WTC11 (cell line): ENCODE data around the gene EHD4. TPM values are rescaled to one million over a fixed set of nuclear protein-coding genes. Genes with fewer than 3 reads are reported as not detected.

Source experiments
- ATAC-seq: fragments of 200-7000 bp; cut with Tn5 transposase; 2 replicates; pipeline ENCODE4 v1.10.0; 2021; ENCODE audit warnings: mild to moderate bottlenecking, moderate library complexity
- CTCF ChIA-PET: fragments of 300-600 bp; sonication (Branson Sonifier 250); formaldehyde crosslinking; loops from one replicate; lab custom pipeline; 2021; ENCODE audit warnings: antibody characterized with exemption; lab: Charles Lee
- POLR2A ChIA-PET: fragments of 350-600 bp; sonication (Branson Sonifier 250); formaldehyde crosslinking; loops from one replicate; lab custom pipeline; 2021; ENCODE audit warnings: antibody characterized with exemption; lab: Charles Lee
- DNase-seq: peaks from one replicate; pipeline ENCODE4 v3.0.0; 2021; ENCODE audit warnings: low spot score
- H3K27ac Mint-ChIP-seq: 2 replicates; pipeline ENCODE4 v1.8.0; 2021; ENCODE audit warnings: mixed read lengths
- H3K27me3 Mint-ChIP-seq: 2 replicates; pipeline ENCODE4 v1.8.0; 2021; ENCODE audit warnings: low read depth, mild to moderate bottlenecking, moderate library complexity, mixed read lengths
- H3K36me3 Mint-ChIP-seq: 2 replicates; pipeline ENCODE4 v1.8.0; 2021; ENCODE audit warnings: mixed read lengths
- H3K4me1 Mint-ChIP-seq: 2 replicates; pipeline ENCODE4 v1.8.0; 2022; ENCODE audit warnings: mixed read lengths
- H3K4me3 Mint-ChIP-seq: 2 replicates; pipeline ENCODE4 v1.8.0; 2021; ENCODE audit warnings: mild to moderate bottlenecking, moderate library complexity, mixed read lengths
- H3K9me3 Mint-ChIP-seq: 2 replicates; pipeline ENCODE4 v1.8.0; 2021; ENCODE audit warnings: mixed read lengths
- AFF4 ChIP-seq: sonication (generic); formaldehyde crosslinking; IDR thresholded peaks from 2 replicates; pipeline ENCODE4 v1.8.1; 2023; ENCODE audit warnings: mild to moderate bottlenecking, missing genetic modification reagents, borderline replicate concordance
- CBFB ChIP-seq: sonication (generic); formaldehyde crosslinking; IDR thresholded peaks from 2 replicates; pipeline ENCODE4 v1.8.1; 2022; ENCODE audit warnings: mild to moderate bottlenecking, low read depth, missing genetic modification reagents
- CREM ChIP-seq: sonication (generic); formaldehyde crosslinking; IDR thresholded peaks from 2 replicates; pipeline ENCODE4 v1.8.1; 2022; ENCODE audit warnings: mild to moderate bottlenecking, missing genetic modification reagents, moderate library complexity
- CTCF ChIP-seq: fragments of 200-600 bp; IDR thresholded peaks from 2 replicates; pipeline ENCODE4 v1.8.0; 2022; ENCODE audit warnings: antibody characterized with exemption
- EMX1 ChIP-seq: fragments of 250-450 bp; sonication (Bioruptor Pico); IDR thresholded peaks from 2 replicates; pipeline ENCODE4 v1.8.0; 2021; ENCODE audit warnings: mild to moderate bottlenecking
- FOXJ3 ChIP-seq: sonication (generic); formaldehyde crosslinking; IDR thresholded peaks from 2 replicates; pipeline ENCODE4 v1.9.0; 2021; ENCODE audit warnings: missing genetic modification reagents, mild to moderate bottlenecking, borderline replicate concordance
- FOXP1 ChIP-seq: sonication (generic); formaldehyde crosslinking; IDR thresholded peaks from 2 replicates; pipeline ENCODE4 v1.8.0; 2022; ENCODE audit warnings: missing genetic modification reagents, mild to moderate bottlenecking, moderate library complexity, borderline replicate concordance
- GABPB1 ChIP-seq: sonication (generic); formaldehyde crosslinking; IDR thresholded peaks from 2 replicates; pipeline ENCODE4 v1.8.1; 2023; ENCODE audit warnings: mild to moderate bottlenecking, missing genetic modification reagents
- HMGXB4 ChIP-seq: sonication (generic); formaldehyde crosslinking; IDR thresholded peaks from 2 replicates; pipeline ENCODE4 v1.8.1; 2023; ENCODE audit warnings: mild to moderate bottlenecking, moderate library complexity, missing genetic modification reagents
- JUN ChIP-seq: sonication (generic); formaldehyde crosslinking; IDR thresholded peaks from 2 replicates; pipeline ENCODE4 v1.8.0; 2023; ENCODE audit warnings: mild to moderate bottlenecking, missing genetic modification reagents
- MYBL2 ChIP-seq: sonication (generic); formaldehyde crosslinking; IDR thresholded peaks from 2 replicates; pipeline ENCODE4 v1.8.1; 2023; ENCODE audit warnings: mild to moderate bottlenecking, moderate library complexity, missing genetic modification reagents
- NFATC4 ChIP-seq: fragments of 250-450 bp; sonication (Bioruptor Pico); IDR thresholded peaks from 2 replicates; pipeline ENCODE4 v1.9.0; 2021; ENCODE audit warnings: mild to moderate bottlenecking
- SMAD4 ChIP-seq: sonication (generic); formaldehyde crosslinking; IDR thresholded peaks from 2 replicates; pipeline ENCODE4 v1.8.0; 2022; ENCODE audit warnings: mild to moderate bottlenecking, missing genetic modification reagents
- SOX15 ChIP-seq: fragments of 250-450 bp; sonication (Bioruptor Pico); IDR thresholded peaks from 2 replicates; pipeline ENCODE4 v1.9.0; 2021; ENCODE audit warnings: mild to moderate bottlenecking
- TCF7 ChIP-seq: sonication (generic); formaldehyde crosslinking; IDR thresholded peaks from 2 replicates; pipeline ENCODE4 v1.8.0; 2022; ENCODE audit warnings: mild to moderate bottlenecking, low read depth, missing genetic modification reagents, moderate library complexity
- ZBTB43 ChIP-seq: sonication (generic); formaldehyde crosslinking; IDR thresholded peaks from 2 replicates; pipeline ENCODE4 v1.8.1; 2023; ENCODE audit warnings: mild to moderate bottlenecking, missing genetic modification reagents
- total RNA-seq: library from RNA; stranded (reverse); gene quantifications from 3 replicates; pipeline ENCODE4 v1.2.3, GENCODE V29; 2021
- TF ChIP-seq, protein P1 (sequence below): sonication (generic); formaldehyde crosslinking; IDR thresholded peaks from 2 replicates; pipeline ENCODE4 v1.8.1; 2022; ENCODE audit warnings: missing genetic modification reagents, borderline replicate concordance
- TF ChIP-seq, protein P2 (sequence below): sonication (generic); formaldehyde crosslinking; conservative IDR thresholded peaks from 2 replicates; pipeline ENCODE4 v1.8.1; 2022; ENCODE audit warnings: mild to moderate bottlenecking, missing genetic modification reagents
- TF ChIP-seq, protein P3 (sequence below): fragments of 250-450 bp; sonication (Bioruptor Pico); IDR thresholded peaks from 2 replicates; pipeline ENCODE4 v1.9.0; 2021; ENCODE audit warnings: mild to moderate bottlenecking
- TF ChIP-seq, protein P4 (sequence below): sonication (generic); formaldehyde crosslinking; IDR thresholded peaks from 2 replicates; pipeline ENCODE4 v1.8.0; 2022; ENCODE audit warnings: mild to moderate bottlenecking, missing genetic modification reagents

The EHD4 gene
- total RNA-seq, 1 experiment from 2014 or later = 23.9 TPM

DNA sequence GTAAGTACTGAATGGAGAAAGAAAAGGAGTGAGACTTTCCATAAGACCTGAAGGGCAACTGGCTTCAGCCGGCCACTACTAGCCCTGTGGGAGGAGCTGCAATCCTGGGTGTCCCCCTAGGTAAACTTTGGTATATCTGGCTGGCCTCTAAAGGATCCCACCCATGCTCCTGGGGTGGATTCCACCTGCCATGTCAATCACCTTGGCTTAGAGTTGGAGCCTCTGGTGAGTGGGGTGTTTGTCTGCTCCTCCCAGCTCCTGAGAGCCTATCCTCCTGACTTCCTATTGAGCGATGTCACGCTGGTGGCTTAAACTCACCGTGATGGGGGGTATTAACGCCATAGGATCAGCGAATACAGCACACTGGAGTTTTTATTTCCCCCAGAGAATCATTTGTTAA lies 81.1 kb downstream of the EHD4 start:
- ATAC-seq (no peak), DNase-seq (no peak)
- H3K9me3 Mint-ChIP-seq = 0 out of 2 replicates have a peak, but pooled peaks cover 3% of the 10 kb centered on the region
- no peak for TF ChIP-seq MYBL2 (CRISPR knock-in tag)
- TF ChIP-seq, protein P1, sequence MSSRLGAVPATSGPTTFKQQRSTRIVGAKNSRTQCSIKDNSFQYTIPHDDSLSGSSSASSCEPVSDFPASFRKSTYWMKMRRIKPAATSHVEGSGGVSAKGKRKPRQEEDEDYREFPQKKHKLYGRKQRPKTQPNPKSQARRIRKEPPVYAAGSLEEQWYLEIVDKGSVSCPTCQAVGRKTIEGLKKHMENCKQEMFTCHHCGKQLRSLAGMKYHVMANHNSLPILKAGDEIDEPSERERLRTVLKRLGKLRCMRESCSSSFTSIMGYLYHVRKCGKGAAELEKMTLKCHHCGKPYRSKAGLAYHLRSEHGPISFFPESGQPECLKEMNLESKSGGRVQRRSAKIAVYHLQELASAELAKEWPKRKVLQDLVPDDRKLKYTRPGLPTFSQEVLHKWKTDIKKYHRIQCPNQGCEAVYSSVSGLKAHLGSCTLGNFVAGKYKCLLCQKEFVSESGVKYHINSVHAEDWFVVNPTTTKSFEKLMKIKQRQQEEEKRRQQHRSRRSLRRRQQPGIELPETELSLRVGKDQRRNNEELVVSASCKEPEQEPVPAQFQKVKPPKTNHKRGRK (CRISPR knock-in tag) = no peak
- TF ChIP-seq ZBTB43 = no peak
- H3K27ac Mint-ChIP-seq = no peak overlapping the region
- no peaks in the 10 kb centered on the region for H3K27me3 Mint-ChIP-seq
- no peaks in the 10 kb centered on the region for H3K36me3 Mint-ChIP-seq
- CTCF ChIA-PET = interaction anchor here (3.9 kb wide), 1 partner anchor 13 kb away, joined by 27 read pairs; no protein-coding TSS in a partner anchor
- H3K4me1 Mint-ChIP-seq = no peaks in the 10 kb centered on the region
- no peak overlapping the region for H3K4me3 Mint-ChIP-seq
- POLR2A ChIA-PET = no interaction called here

DNA sequence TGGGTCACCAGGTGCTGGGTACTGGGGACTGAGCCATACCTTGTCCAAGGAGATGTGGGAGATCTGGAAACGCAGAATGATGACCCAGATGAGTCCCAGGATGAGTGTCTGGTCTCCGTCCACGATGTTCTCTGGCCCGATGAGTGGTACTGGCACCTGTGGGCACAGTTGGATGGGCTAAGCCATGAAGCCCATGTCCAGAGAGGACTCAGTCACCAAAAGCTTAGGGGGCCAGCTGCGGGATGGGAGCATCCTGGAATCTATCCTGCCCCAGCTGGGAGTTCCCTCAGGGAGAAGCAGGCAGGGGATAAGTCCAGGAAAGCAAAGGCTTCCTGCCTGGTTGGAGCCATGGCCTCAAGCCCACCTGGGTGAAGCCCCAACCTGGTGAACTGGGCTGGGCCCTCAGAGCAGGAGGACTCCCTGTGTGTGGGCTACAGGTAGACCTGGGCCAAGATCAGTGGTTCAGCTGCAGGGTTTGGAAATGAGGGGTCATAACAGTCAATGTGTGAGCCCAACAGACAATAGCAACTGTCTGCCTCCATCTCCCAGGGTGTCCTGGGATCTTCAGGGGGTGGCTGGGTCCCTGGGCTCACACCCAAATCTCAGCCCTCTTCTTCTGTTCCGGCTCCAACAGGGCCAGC lies 82.2 kb downstream of the EHD4 start:
- Mint-ChIP-seq H3K4me1 (no peaks in the 10 kb centered on the region), H3K4me3 (no peak overlapping the region), H3K27ac (no peak overlapping the region), H3K9me3 (no peaks in the 10 kb centered on the region), H3K27me3 (no peaks in the 10 kb centered on the region), H3K36me3 (no peaks in the 10 kb centered on the region)
- POLR2A ChIA-PET = no interaction called here
- TF ChIP-seq FOXP1 = no peak
- TF ChIP-seq AFF4 (CRISPR knock-in tag) = no peak
- TF ChIP-seq CBFB (CRISPR knock-in tag) = no peak
- TF ChIP-seq EMX1 = no peak
- TF ChIP-seq SMAD4 (CRISPR knock-in tag) = no peak
- no peak for TF ChIP-seq TCF7 (CRISPR knock-in tag)
- CTCF ChIA-PET = interaction anchor here (0.9 to 3.9 kb wide), 2 partner anchors 14 to 287 kb away, joined by 3 to 27 read pairs; no protein-coding TSS in a partner anchor
- DNase-seq (no peak), ATAC-seq (no peak)

DNA sequence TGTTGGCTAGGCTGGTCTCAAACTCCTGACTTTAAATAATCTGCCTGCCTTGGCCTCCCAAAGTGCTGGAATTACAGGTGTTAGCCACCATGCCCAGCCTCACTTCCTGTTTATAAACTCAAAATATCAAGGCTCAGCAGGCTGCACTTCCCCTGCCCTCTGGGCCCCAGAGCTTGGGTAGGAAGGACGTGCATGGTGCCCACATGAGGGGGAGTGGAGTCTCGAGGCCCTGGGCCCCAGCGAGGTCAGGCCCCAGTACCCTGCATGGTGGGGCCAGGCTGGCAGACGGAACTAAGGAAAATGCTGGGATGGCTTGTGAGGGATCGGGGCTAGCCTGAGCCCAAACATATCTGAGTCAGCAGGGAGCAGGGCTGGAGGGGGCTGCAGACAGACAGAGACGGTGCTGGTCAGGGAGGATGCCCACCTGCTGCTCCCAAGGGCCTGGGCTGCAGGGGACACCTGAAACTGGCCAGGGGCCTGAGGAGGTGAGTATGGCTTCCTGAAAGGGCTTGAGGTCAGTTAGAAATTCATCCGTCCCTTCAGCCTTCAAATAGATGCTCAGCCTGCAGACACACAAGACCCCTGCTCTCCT lies 83.6 kb downstream of the EHD4 start:
- Mint-ChIP-seq H3K36me3 (no peaks in the 10 kb centered on the region), H3K4me3 (no peak overlapping the region), H3K27ac (0 out of 2 replicates have a peak overlapping the region, but pooled peaks have one; percentile 60), H3K27me3 (peaks cover 3% of the 10 kb centered on the region; the same call in 1 of the 2 replicates), H3K4me1 (no peaks in the 10 kb centered on the region), H3K9me3 (no peaks in the 10 kb centered on the region)
- CTCF ChIA-PET = no interaction called here
- POLR2A ChIA-PET = no interaction called here
- ATAC-seq (no peak), DNase-seq (no peak)
- TF ChIP-seq FOXJ3 (CRISPR knock-in tag) (no peak), CTCF (no peak), GABPB1 (no peak), CREM (no peak), JUN (no peak), SOX15 (CRISPR knock-in tag) (no peak), HMGXB4 (CRISPR knock-in tag) (no peak), NFATC4 (no peak)
- TF ChIP-seq, protein P2, sequence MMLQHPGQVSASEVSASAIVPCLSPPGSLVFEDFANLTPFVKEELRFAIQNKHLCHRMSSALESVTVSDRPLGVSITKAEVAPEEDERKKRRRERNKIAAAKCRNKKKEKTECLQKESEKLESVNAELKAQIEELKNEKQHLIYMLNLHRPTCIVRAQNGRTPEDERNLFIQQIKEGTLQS (CRISPR knock-in tag) = no peak
- TF ChIP-seq, protein P3, sequence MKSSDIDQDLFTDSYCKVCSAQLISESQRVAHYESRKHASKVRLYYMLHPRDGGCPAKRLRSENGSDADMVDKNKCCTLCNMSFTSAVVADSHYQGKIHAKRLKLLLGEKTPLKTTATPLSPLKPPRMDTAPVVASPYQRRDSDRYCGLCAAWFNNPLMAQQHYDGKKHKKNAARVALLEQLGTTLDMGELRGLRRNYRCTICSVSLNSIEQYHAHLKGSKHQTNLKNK (CRISPR knock-in tag) = no peak
- TF ChIP-seq, protein P4, sequence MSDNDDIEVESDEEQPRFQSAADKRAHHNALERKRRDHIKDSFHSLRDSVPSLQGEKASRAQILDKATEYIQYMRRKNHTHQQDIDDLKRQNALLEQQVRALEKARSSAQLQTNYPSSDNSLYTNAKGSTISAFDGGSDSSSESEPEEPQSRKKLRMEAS (CRISPR knock-in tag) = no peak
